AG08396 (cell line): Measurements from ENCODE around the gene TSPAN4.
A peak's percentile ranks its signal among the peaks of the same experiment; 100 is the strongest.

Experiments
- DNase-seq: peaks from one replicate; pipeline ENCODE4 v3.0.0; 2012; ENCODE audit warnings: low spot score, mixed read lengths

TSPAN4 gene

GRCh38 chr11:842370-843002 is at the start of gene TSPAN4, which contains the start of gene POLR2L:
TSS of gene TSPAN4 (plus strand) at chr11:842852. CDS start at chr11:850305, 7,453 bp downstream.
TSS of gene POLR2L (minus strand) at chr11:842529. CDS start at chr11:842508, 21 bp downstream.
- DNase-seq: peak; percentile 92

GRCh38 chr11:792873-793272 is 49.8 kb upstream of the TSPAN4 start:
- no peak for DNase-seq

GRCh38 chr11:793556-793955 is 49.1 kb upstream of the TSPAN4 start:
- DNase-seq: no peak

- DNase-seq: no peak
Observed at GRCh38 chr11:794013-794765, 48.5 kb upstream of the TSPAN4 start.

GRCh38 chr11:794766-795633 is 47.7 kb upstream of the TSPAN4 start:
- DNase-seq: no peak

GRCh38 chr11:795634-796564 is 46.8 kb upstream of the TSPAN4 start:
- DNase-seq: peak; percentile 94

- peak; percentile 68 for DNase-seq
Observed at GRCh38 chr11:796565-797295, 45.9 kb upstream of the TSPAN4 start.

GRCh38 chr11:797296-798092 is 45.2 kb upstream of the TSPAN4 start:
- DNase-seq: peak; percentile 90

- peak; percentile 96 for DNase-seq
Observed at GRCh38 chr11:798093-798713, 44.4 kb upstream of the TSPAN4 start, which contains the start of gene SLC25A22. TSS of gene SLC25A22 (minus strand) at chr11:798281. CDS start at chr11:795006, 3,275 bp downstream.

- DNase-seq: no peak
Observed at GRCh38 chr11:799641-800316, 42.9 kb upstream of the TSPAN4 start.

- DNase-seq: no peak
Observed at GRCh38 chr11:800473-800872, 42.2 kb upstream of the TSPAN4 start.

- DNase-seq: no peak
Observed at GRCh38 chr11:801097-801780, 41.4 kb upstream of the TSPAN4 start.

GRCh38 chr11:802018-802617 is 40.5 kb upstream of the TSPAN4 start:
- no peak for DNase-seq

GRCh38 chr11:802693-803466 is 39.8 kb upstream of the TSPAN4 start:
- DNase-seq: no peak

GRCh38 chr11:803467-803742 is 39.2 kb upstream of the TSPAN4 start:
- no peak for DNase-seq

GRCh38 chr11:803770-804598 is 38.7 kb upstream of the TSPAN4 start:
- DNase-seq: peak; percentile 53
